A549 (cell line): ENCODE results near the gene TXNL4B. TPM values are rescaled to one million over a fixed set of nuclear protein-coding genes. Genes with fewer than 3 reads are reported as not detected.

Source experiments
- ATAC-seq, 2 experiments: fragments of 200-7000 bp in 1 of 2; fragments of >200 bp in 1 of 2; cut with Nextera tagmentation in 1 of 2; cut with Tn5 transposase in 1 of 2; 3 replicates each; pipeline versions ENCODE4 v1.8.0 to v1.9.1; 2018 to 2020; ENCODE audit warnings: mild to moderate bottlenecking in 1 of 2, moderate library complexity in 1 of 2
- CTCF ChIA-PET: fragments of 300-600 bp; sonication (Branson Sonifier 250); formaldehyde crosslinking; extraction: SDS; loops from one replicate; lab custom pipeline; 2021; ENCODE audit warnings: antibody characterized with exemption, inconsistent platforms; lab: Yijun Ruan, JAX
- POLR2A ChIA-PET: fragments of 350-600 bp; formaldehyde crosslinking; extraction: SDS; loops from one replicate; lab custom pipeline; 2021; ENCODE audit warnings: antibody characterized with exemption, inconsistent platforms; lab: Yijun Ruan, JAX
- DNase-seq, 2 experiments: peaks; one replicate each; pipeline versions ENCODE4 v3.0.0 to v3.0.0-alpha.2; 2011 to 2016; ENCODE audit warnings: low read depth in 1 of 2, low spot score in 1 of 2
- FAIRE-seq: peaks from 2 replicates; lab custom pipeline; 2011; peaks lifted over from hg19 to GRCh38; lab: Jason Lieb, UNC
- H3K27ac ChIP-seq, 2 experiments: fragments of >200 bp; sonication (Bioruptor Twin); formaldehyde crosslinking; 3 replicates each; pipeline ENCODE4 v1.5.1; 2016 to 2017
- H3K4me1 ChIP-seq: fragments of >200 bp; sonication (Bioruptor Twin); formaldehyde crosslinking; 3 replicates; pipeline ENCODE4 v1.6.1; 2016
- H3K4me2 ChIP-seq: fragments of >200 bp; sonication (Bioruptor Twin); formaldehyde crosslinking; 3 replicates; pipeline ENCODE4 v1.6.1; 2016
- H3K4me3 ChIP-seq: fragments of >200 bp; sonication (Bioruptor Twin); formaldehyde crosslinking; 3 replicates; pipeline ENCODE4 v1.5.1; 2016
- H3K9me3 ChIP-seq: fragments of >200 bp; sonication (Bioruptor Twin); formaldehyde crosslinking; 3 replicates; pipeline ENCODE4 v1.6.1; 2016
- BHLHE40 ChIP-seq: IDR thresholded peaks from 2 replicates; pipeline ENCODE4 v1.6.1; 2012; ENCODE audit warnings: low read depth, low read length, inconsistent platforms
- CEBPB ChIP-seq, 2 experiments: fragments of >200 bp in 1 of 2; sonication (Bioruptor Twin) in 1 of 2; formaldehyde crosslinking in 1 of 2; IDR thresholded peaks; 2 replicates each; pipeline ENCODE4 v1.6.1; 2012 to 2016
- CHD2 ChIP-seq: fragments of 150-350 bp; IDR thresholded peaks from 2 replicates; pipeline ENCODE4 v1.6.1; 2014; ENCODE audit warnings: low read length; ENCODE audit not compliant: partially characterized antibody
- CHD4 ChIP-seq: fragments of 200-600 bp; sonication (generic); IDR thresholded peaks from 2 replicates; pipeline ENCODE4 v1.6.1; 2016; ENCODE audit warnings: antibody characterized with exemption, mild to moderate bottlenecking, borderline replicate concordance
- EHMT2 ChIP-seq: fragments of 200-600 bp; sonication (generic); IDR thresholded peaks from 2 replicates; pipeline ENCODE4 v1.6.1; 2016; ENCODE audit warnings: antibody characterized with exemption, low read depth, mild to moderate bottlenecking, moderate library complexity
- HDAC2 ChIP-seq: fragments of 200-600 bp; sonication (generic); IDR thresholded peaks from 2 replicates; pipeline ENCODE4 v1.6.1; 2016
- JUN ChIP-seq, 2 experiments: fragments of >200 bp; sonication (Bioruptor Twin); formaldehyde crosslinking; IDR thresholded peaks; 2 replicates in 1 of 2; 3 replicates in 1 of 2; pipeline ENCODE4 v1.6.1; 2016 to 2017
- JUNB ChIP-seq: fragments of >200 bp; sonication (Bioruptor Twin); formaldehyde crosslinking; IDR thresholded peaks from 2 replicates; pipeline ENCODE4 v1.6.1; 2016
- MAZ ChIP-seq: fragments of 150-350 bp; IDR thresholded peaks from 2 replicates; pipeline ENCODE4 v1.6.1; 2014; ENCODE audit warnings: antibody characterized with exemption, low read depth, low read length, borderline replicate concordance
- POLR2A ChIP-seq: IDR thresholded peaks from 2 replicates; pipeline ENCODE4 v1.6.1; 2012; ENCODE audit warnings: mild to moderate bottlenecking, low read length
- RARB ChIP-seq: fragments of 250-450 bp; sonication (Bioruptor Pico); IDR thresholded peaks from 2 replicates; pipeline ENCODE4 v1.8.0; 2021; ENCODE audit warnings: mild to moderate bottlenecking, moderate library complexity
- RCOR1 ChIP-seq: fragments of 150-350 bp; IDR thresholded peaks from 2 replicates; pipeline ENCODE4 v1.6.1; 2014; ENCODE audit warnings: antibody characterized with exemption, low read length, low read depth
- RFX5 ChIP-seq: fragments of 450-650 bp; IDR thresholded peaks from 2 replicates; pipeline ENCODE4 v1.7.1; 2014; ENCODE audit warnings: antibody characterized with exemption, mild to moderate bottlenecking, moderate library complexity
- RNF2 ChIP-seq: fragments of 200-600 bp; sonication (generic); IDR thresholded peaks from 2 replicates; pipeline ENCODE4 v1.6.1; 2016; ENCODE audit warnings: low read depth, mild to moderate bottlenecking, antibody characterized with exemption, moderate library complexity, borderline replicate concordance
- TP53 ChIP-seq: fragments of 250-450 bp; sonication (Bioruptor Pico); IDR thresholded peaks from 2 replicates; pipeline ENCODE4 v1.5.0; 2021; ENCODE audit warnings: mild to moderate bottlenecking, moderate library complexity
- ZC3H11A ChIP-seq: fragments of 450-650 bp; IDR thresholded peaks from 2 replicates; pipeline ENCODE4 v1.6.1; 2014; ENCODE audit warnings: antibody characterized with exemption, mild to moderate bottlenecking
- ZNF302 ChIP-seq: fragments of 250-450 bp; sonication (Bioruptor Pico); IDR thresholded peaks from 2 replicates; pipeline ENCODE4 v1.9.0; 2021; ENCODE audit warnings: inconsistent platforms, mild to moderate bottlenecking, moderate library complexity
- WGBS: methylation state at CpG from one replicate; pipeline ENCODE4 v1.1.6; 2017; ENCODE audit errors: missing lambda C conversion rate; 5-methylcytosine and 5-hydroxymethylcytosine counted together
- polyA plus RNA-seq, 4 experiments: library from polyadenylated mRNA; depleted of rRNA in 3 of 4; stranded (reverse); fragments of >200 nt; fragmentation: RNase III in 1 of 4; extraction: RNeasy Plus Mini Kit Qiagen cat#74134 plus additional on column Dnase treatment in 1 of 4; gene quantifications; 2 replicates in 3 of 4; 3 replicates in 1 of 4; pipeline ENCODE4 v1.2.3, GENCODE V29; 2011 to 2017
- TF ChIP-seq, protein P1 (sequence below): fragments of 250-450 bp; sonication (Bioruptor Pico); IDR thresholded peaks from 2 replicates; pipeline ENCODE4 v1.5.0; 2021; ENCODE audit warnings: mild to moderate bottlenecking, moderate library complexity, borderline replicate concordance
- TF ChIP-seq, protein P2 (sequence below): IDR thresholded peaks from 2 replicates; pipeline ENCODE4 v1.6.1; 2012; ENCODE audit warnings: low read depth, borderline replicate concordance
- TF ChIP-seq, protein P3 (sequence below): fragments of 450-650 bp; IDR thresholded peaks from 2 replicates; pipeline ENCODE4 v1.6.1; 2014; ENCODE audit warnings: antibody characterized with exemption
- TF ChIP-seq, protein P4 (sequence below): fragments of >200 bp; sonication (Bioruptor Twin); formaldehyde crosslinking; IDR thresholded peaks from 2 replicates; pipeline ENCODE4 v1.6.1; 2016

TXNL4B gene
- polyA plus RNA-seq, 2 of the 4 experiments (the other 2 are of a cell fraction), result 16.4 to 32.7 TPM

DNA sequence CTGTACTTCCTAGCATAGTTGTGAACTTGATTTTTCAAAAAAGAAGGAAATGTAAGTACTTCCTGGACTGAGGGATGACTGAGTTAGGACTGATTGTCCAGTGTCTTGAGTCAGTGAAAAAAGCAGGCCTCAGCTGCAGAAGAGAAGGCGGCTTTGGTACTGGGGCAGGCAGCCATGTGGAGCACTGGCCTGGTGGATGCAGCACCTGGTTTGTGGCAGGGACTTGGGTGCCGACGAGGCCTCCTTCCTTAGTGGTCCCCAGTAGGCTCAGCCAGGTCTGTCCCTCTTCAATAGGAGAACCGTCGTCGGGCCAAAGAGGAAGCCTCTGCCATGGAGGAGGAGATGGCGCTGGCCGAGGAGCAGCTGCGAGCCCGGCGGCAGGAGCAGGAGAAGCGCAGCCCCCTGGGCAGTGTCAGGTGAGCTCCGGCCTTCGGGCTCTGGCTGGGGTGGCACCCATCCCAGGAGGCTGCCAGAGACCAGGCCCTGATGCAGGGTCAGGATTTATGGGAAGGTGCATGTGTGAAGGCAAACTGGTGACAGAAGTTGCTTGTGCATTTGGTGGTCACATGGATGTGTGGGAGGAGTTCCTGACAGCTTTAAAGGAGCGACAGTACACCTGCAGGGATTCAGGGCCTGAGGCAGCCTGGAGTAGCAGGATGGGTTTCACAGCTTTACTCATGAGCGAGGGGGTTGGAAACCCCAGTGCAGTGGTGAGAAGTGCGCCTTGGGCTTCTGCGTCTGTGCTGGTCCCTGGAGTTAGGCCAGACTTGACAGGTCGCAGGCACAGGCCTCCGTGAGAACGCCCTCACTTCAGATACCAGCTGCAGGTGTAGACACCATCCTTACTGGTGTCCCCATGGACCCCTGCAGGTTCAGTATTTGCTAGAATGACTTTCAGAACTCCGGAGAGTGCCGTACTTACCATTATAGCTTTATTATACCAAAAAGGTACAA, 17.5 kb upstream of the TXNL4B start:
- TF ChIP-seq TP53 (no peak), CHD2 (no peak), MAZ (no peak), JUN (IDR thresholded peaks at IDR 0.05) (no peak), EHMT2 (no peak), HDAC2 (no peak), BHLHE40 (no peak), JUNB (no peak), ZC3H11A (no peak)
- TF ChIP-seq, protein P1, sequence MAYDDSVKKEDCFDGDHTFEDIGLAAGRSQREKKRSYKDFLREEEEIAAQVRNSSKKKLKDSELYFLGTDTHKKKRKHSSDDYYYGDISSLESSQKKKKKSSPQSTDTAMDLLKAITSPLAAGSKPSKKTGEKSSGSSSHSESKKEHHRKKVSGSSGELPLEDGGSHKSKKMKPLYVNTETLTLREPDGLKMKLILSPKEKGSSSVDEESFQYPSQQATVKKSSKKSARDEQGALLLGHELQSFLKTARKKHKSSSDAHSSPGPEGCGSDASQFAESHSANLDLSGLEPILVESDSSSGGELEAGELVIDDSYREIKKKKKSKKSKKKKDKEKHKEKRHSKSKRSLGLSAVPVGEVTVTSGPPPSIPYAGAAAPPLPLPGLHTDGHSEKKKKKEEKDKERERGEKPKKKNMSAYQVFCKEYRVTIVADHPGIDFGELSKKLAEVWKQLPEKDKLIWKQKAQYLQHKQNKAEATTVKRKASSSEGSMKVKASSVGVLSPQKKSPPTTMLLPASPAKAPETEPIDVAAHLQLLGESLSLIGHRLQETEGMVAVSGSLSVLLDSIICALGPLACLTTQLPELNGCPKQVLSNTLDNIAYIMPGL (CRISPR knock-in tag), result no peak
- TF ChIP-seq, protein P2, sequence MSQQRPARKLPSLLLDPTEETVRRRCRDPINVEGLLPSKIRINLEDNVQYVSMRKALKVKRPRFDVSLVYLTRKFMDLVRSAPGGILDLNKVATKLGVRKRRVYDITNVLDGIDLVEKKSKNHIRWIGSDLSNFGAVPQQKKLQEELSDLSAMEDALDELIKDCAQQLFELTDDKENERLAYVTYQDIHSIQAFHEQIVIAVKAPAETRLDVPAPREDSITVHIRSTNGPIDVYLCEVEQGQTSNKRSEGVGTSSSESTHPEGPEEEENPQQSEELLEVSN, result no peak
- TF ChIP-seq, protein P3, sequence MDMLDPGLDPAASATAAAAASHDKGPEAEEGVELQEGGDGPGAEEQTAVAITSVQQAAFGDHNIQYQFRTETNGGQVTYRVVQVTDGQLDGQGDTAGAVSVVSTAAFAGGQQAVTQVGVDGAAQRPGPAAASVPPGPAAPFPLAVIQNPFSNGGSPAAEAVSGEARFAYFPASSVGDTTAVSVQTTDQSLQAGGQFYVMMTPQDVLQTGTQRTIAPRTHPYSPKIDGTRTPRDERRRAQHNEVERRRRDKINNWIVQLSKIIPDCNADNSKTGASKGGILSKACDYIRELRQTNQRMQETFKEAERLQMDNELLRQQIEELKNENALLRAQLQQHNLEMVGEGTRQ, result no peak
- ChIA-PET CTCF (interaction anchor here (0.8 to 2.3 kb wide), 4 partner anchors 11 to 18 kb away, joined by 3 to 11 read pairs (median 4); no protein-coding TSS in a partner anchor), POLR2A (no interaction called here)
- Histone ChIP-seq H3K4me2 (no peak overlapping the region), H3K4me1 (no peaks in the 10 kb centered on the region), H3K9me3 (no peaks in the 10 kb centered on the region), H3K4me3 (no peak overlapping the region), H3K27ac (no peak overlapping the region)
- ATAC-seq (no peak), DNase-seq (no peak), FAIRE-seq (no peak)
- WGBS, result 94% methylated on average over 23 of the region's 23 CpGs

DNA sequence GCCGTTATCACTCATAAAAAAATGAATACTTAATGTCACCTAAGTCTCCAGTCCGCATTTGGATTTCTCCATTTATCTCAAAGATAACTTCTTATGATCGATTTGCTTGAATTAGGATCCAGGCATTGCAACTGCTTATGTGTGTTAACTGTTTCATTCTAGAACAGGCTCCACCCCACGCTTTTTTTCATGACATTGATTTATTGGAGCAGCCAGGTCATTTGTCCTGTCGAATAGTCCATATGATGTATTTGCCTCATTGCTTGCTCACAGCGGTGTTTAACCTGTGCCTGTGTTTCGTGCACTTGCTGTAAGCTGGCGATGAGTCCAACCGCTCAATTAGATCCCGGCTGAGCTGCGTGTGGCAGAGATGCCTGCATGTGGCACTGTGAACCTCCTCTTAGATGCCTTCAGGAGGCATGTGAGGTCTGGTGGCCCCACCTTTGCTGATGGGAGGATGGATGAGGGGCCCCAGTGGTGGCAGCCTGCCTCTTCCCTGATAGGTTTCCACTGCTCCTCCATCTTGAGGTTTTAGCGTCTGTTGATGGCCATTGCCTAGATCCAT, 16.6 kb upstream of the TXNL4B start:
- ChIA-PET CTCF (interaction anchor here (1.3 to 2.3 kb wide), 3 partner anchors 10 to 15 kb away, joined by 4 to 11 read pairs (median 5); no protein-coding TSS in a partner anchor), POLR2A (interaction anchor here (0.7 kb wide), 1 partner anchor 132 kb away, joined by 3 read pairs; no protein-coding TSS in a partner anchor)
- TF ChIP-seq EHMT2 (no peak), POLR2A (no peak), RARB (CRISPR knock-in tag) (no peak), CHD4 (no peak), ZNF302 (CRISPR knock-in tag) (no peak), CHD2 (no peak), TP53 (no peak), RNF2 (no peak), RFX5 (no peak), RCOR1 (no peak), JUNB (no peak), CEBPB (IDR thresholded peaks at IDR 0.05) (no peak)
- TF ChIP-seq, protein P1 (CRISPR knock-in tag), result no peak
- TF ChIP-seq, protein P4, sequence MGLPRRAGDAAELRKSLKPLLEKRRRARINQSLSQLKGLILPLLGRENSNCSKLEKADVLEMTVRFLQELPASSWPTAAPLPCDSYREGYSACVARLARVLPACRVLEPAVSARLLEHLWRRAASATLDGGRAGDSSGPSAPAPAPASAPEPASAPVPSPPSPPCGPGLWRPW, result no peak
- TF ChIP-seq, protein P2, result no peak
- TF ChIP-seq, protein P3, result no peak
- Histone ChIP-seq H3K4me3 (no peak overlapping the region), H3K4me2 (no peak overlapping the region), H3K27ac (no peak overlapping the region), H3K4me1 (no peaks in the 10 kb centered on the region), H3K9me3 (no peaks in the 10 kb centered on the region)
- WGBS, result 89% methylated on average over 11 of the region's 12 CpGs
- DNase-seq, result no peak
- no peak for ATAC-seq
- FAIRE-seq, result no peak
